GM12878 (cell line): ENCODE measurements around the gene TOM1L2. TPM values are rescaled to one million over a fixed set of nuclear protein-coding genes. Genes with fewer than 3 reads are reported as not detected.

ENCODE experiments used
- ATAC-seq: fragments of 200-7000 bp; cut with Tn5 transposase; 3 replicates; pipeline ENCODE4 v1.9.1; 2020; ENCODE audit warnings: mild to moderate bottlenecking, moderate library complexity
- BruUV-seq: library from RNA; stranded (reverse); fragments of 400-500 nt; replicated peaks from 2 replicates; lab custom pipeline; 2021; lab: Mats Ljungman, UMichigan
- CTCF ChIA-PET: fragments of 300-600 bp; sonication (Branson Sonifier 250); formaldehyde crosslinking; extraction: SDS; loops from one replicate; lab custom pipeline; 2021; ENCODE audit warnings: inconsistent platforms; lab: Yijun Ruan, JAX
- POLR2A ChIA-PET: fragments of 350-600 bp; formaldehyde crosslinking; extraction: SDS; loops from one replicate; lab custom pipeline; 2021; ENCODE audit warnings: inconsistent platforms; lab: Charles Lee
- RAD21 ChIA-PET: fragments of 300-600 bp; sonication (Branson Sonifier 250); formaldehyde crosslinking; loops from one replicate; lab custom pipeline; 2023; ENCODE audit warnings: antibody characterized with exemption; ENCODE audit not compliant: unreplicated experiment; lab: Charles Lee
- SMC1A ChIA-PET: fragments of 300-600 bp; sonication (Branson Sonifier 250); formaldehyde crosslinking; loops from one replicate; lab custom pipeline; 2023; ENCODE audit not compliant: unreplicated experiment, uncharacterized antibody; lab: Charles Lee
- DNase-seq: peaks from one replicate; pipeline ENCODE4 v3.0.0-alpha.2; 2011; ENCODE audit warnings: low read depth, low spot score
- FAIRE-seq: peaks from 3 replicates; lab custom pipeline; 2011; peaks lifted over from hg19 to GRCh38; lab: Jason Lieb, UNC
- H2AFZ ChIP-seq: 2 replicates; pipeline ENCODE4 v1.6.0; 2011; ENCODE audit warnings: low read depth, low read length, control low read depth; ENCODE audit not compliant: control insufficient read depth
- H3K27ac ChIP-seq: 2 replicates; pipeline ENCODE4 v1.5.1; 2011; ENCODE audit warnings: control low read depth; ENCODE audit not compliant: control insufficient read depth, insufficient read depth
- H3K27me3 ChIP-seq, 2 experiments: replicated peaks in 1 of 2; 2 replicates each; pipeline versions ENCODE4 v1.6.0 to v1.6.1; 2011; ENCODE audit warnings: low read length in 1 of 2; ENCODE audit not compliant: control insufficient read depth in 2 of 2, insufficient read depth in 2 of 2
- H3K36me3 ChIP-seq, 2 experiments: 2 replicates each; pipeline ENCODE4 v1.5.1; 2011; ENCODE audit warnings: low read length in 1 of 2; ENCODE audit not compliant: control insufficient read depth in 2 of 2, insufficient read depth in 2 of 2
- H3K4me1 ChIP-seq: 2 replicates; pipeline ENCODE4 v1.6.1; 2011; ENCODE audit warnings: mild to moderate bottlenecking, low read length, moderate library complexity, mixed read lengths; ENCODE audit not compliant: control insufficient read depth, insufficient read depth
- H3K4me2 ChIP-seq: 2 replicates; pipeline ENCODE4 v1.6.0; 2011; ENCODE audit warnings: control low read depth; ENCODE audit not compliant: control insufficient read depth, insufficient read depth
- H3K4me3 ChIP-seq: fragments of 200-600 bp; sonication (generic); 2 replicates; pipeline ENCODE4 v1.5.1; 2016
- H3K79me2 ChIP-seq: 2 replicates; pipeline ENCODE4 v1.6.0; 2011; ENCODE audit warnings: low read length; ENCODE audit not compliant: control insufficient read depth, insufficient read depth
- H3K9ac ChIP-seq: 2 replicates; pipeline ENCODE4 v1.8.0; 2011; ENCODE audit warnings: low read length, control low read depth, mixed read lengths; ENCODE audit not compliant: control insufficient read depth, insufficient read depth
- H3K9me3 ChIP-seq: replicated peaks from 3 replicates; pipeline ENCODE4 v1.5.1; 2011; ENCODE audit warnings: mild to moderate bottlenecking, low read length; ENCODE audit not compliant: control insufficient read depth, insufficient read depth
- H4K20me1 ChIP-seq: 2 replicates; pipeline ENCODE4 v1.6.0; 2011; ENCODE audit not compliant: control insufficient read depth, insufficient read depth
- MYC ChIP-seq: IDR thresholded peaks from 2 replicates; pipeline ENCODE4 v1.6.1; 2011; ENCODE audit warnings: mild to moderate bottlenecking, low read length, moderate library complexity, inconsistent platforms; ENCODE audit not compliant: insufficient read depth, insufficient replicate concordance, insufficient read length, severe bottlenecking
- PAX8 ChIP-seq: fragments of 450-650 bp; IDR thresholded peaks from 2 replicates; pipeline ENCODE4 v1.6.1; 2017; ENCODE audit warnings: mild to moderate bottlenecking, moderate library complexity
- ZZZ3 ChIP-seq: IDR thresholded peaks from 2 replicates; pipeline ENCODE4 v1.6.1; 2011; ENCODE audit warnings: low read depth; ENCODE audit not compliant: control insufficient read depth, insufficient read length
- WGBS: methylation state at CpG from one replicate; pipeline ENCODE4 v1.1.6; 2016; ENCODE audit warnings: low lambda C conversion rate; ENCODE audit not compliant: insufficient replicate concordance, insufficient coverage; ENCODE audit errors: missing lambda C conversion rate; 5-methylcytosine and 5-hydroxymethylcytosine counted together
- in situ Hi-C: fragments of 300-500 bp; cut with MboI; formaldehyde crosslinking; loops from 9 replicates; pipeline ENCODE4 v1.14.3; 2018; ENCODE audit warnings: mixed read lengths
- intact Hi-C: fragments of 100-400 bp; cut with micrococcal nuclease; formaldehyde crosslinking; loops from one replicate; pipeline ENCODE4 v1.14.2; 2022; ENCODE audit not compliant: unreplicated experiment
- polyA plus RNA-seq, 11 experiments: library from polyadenylated mRNA; depleted of rRNA in 4 of 11; unstranded in 6 of 11; stranded (reverse) in 5 of 11; fragments of >200 nt; fragmentation: Nextera tagmentation in 4 of 11; fragmentation: Illumina TruSeq in 1 of 11; extraction: Ambion mirVana in 4 of 11; extraction: Trizol in 1 of 11; gene quantifications; 1 replicate in 1 of 11; 2 replicates in 10 of 11; pipeline versions ENCODE4 v1.2.1 to v1.2.3, GENCODE V29; 2011 to 2016; ENCODE audit warnings: inconsistent platforms in 2 of 11, missing spikeins in 2 of 11, low read depth in 1 of 11
- total RNA-seq, 4 experiments: library from RNA; depleted of rRNA in 3 of 4; stranded (reverse); fragments of >200 nt in 3 of 4; fragmentation: Illumina TruSeq in 1 of 4; extraction: Trizol in 1 of 4; gene quantifications; 2 replicates each; pipeline versions ENCODE4 v1.2.1 to v1.2.3, GENCODE V29; 2013 to 2021
- TF ChIP-seq, protein P1 (sequence below): fragments of 450-650 bp; formaldehyde crosslinking; IDR thresholded peaks from 2 replicates; pipeline ENCODE4 v1.4.0; 2022; ENCODE audit warnings: mild to moderate bottlenecking, moderate library complexity

TOM1L2 gene
- total and polyA plus RNA-seq, 10 of the 15 experiments (the other 5 are each of a cell fraction or from before 2014, with no cell fraction given) = 0.19 to 19.2 (median 8.1) TPM

DNA sequence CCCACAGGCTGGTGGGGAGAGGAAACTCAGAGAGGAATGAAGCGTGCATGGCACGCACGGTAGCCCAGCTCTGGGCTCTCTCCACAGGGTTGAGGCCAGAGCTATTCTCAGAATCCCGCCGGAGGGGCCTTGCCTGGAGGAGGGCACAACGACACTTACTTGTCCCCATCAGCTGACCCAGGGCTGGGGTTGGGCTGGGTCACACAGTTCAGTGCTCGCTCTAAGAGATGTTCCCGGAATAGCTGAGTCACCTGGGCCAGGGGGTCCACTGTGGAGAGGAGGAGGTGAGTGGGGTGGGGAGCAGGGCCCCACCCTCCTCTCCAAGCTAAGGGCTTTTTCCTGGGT is 157.2 kb downstream of the TOM1L2 start:
- Histone ChIP-seq H2AFZ (no peak overlapping the region), H3K79me2 (no peaks in the 10 kb centered on the region), H4K20me1 (no peaks in the 10 kb centered on the region), H3K36me3 (peaks cover 8 to 40% of the 10 kb centered on the region in 2 experiments; a peak in 3 of 4 replicates), H3K4me1 (peaks cover 14% of the 10 kb centered on the region), H3K4me3 (no peak overlapping the region), H3K27me3 (no peaks in the 10 kb centered on the region), H3K27ac (no peak overlapping the region), H3K9ac (no peak overlapping the region), H3K4me2 (no peak overlapping the region), H3K9me3 (no peaks in the 10 kb centered on the region)
- SMC1A ChIA-PET = interaction anchor here (1.0 kb wide), 1 partner anchor 18 kb away, joined by 4 read pairs; no protein-coding TSS in a partner anchor
- RAD21 ChIA-PET = interaction anchor here (0.8 kb wide), 1 partner anchor 21 kb away, joined by 4 read pairs; the partner anchor contains the start of gene SREBF1
- BruUV-seq = no TSS peak
- intact Hi-C loops = no loop called here
- no peak for FAIRE-seq
- no peak for DNase-seq
- in situ Hi-C loops = no loop called here
- no peak for ATAC-seq
- CTCF ChIA-PET = interaction anchor here (5.3 kb wide), 1 partner anchor 42 kb away, joined by 86 read pairs; no protein-coding TSS in a partner anchor
- no peak for TF ChIP-seq MYC
- TF ChIP-seq PAX8 = no peak
- TF ChIP-seq ZZZ3 = no peak
- TF ChIP-seq, protein P1, sequence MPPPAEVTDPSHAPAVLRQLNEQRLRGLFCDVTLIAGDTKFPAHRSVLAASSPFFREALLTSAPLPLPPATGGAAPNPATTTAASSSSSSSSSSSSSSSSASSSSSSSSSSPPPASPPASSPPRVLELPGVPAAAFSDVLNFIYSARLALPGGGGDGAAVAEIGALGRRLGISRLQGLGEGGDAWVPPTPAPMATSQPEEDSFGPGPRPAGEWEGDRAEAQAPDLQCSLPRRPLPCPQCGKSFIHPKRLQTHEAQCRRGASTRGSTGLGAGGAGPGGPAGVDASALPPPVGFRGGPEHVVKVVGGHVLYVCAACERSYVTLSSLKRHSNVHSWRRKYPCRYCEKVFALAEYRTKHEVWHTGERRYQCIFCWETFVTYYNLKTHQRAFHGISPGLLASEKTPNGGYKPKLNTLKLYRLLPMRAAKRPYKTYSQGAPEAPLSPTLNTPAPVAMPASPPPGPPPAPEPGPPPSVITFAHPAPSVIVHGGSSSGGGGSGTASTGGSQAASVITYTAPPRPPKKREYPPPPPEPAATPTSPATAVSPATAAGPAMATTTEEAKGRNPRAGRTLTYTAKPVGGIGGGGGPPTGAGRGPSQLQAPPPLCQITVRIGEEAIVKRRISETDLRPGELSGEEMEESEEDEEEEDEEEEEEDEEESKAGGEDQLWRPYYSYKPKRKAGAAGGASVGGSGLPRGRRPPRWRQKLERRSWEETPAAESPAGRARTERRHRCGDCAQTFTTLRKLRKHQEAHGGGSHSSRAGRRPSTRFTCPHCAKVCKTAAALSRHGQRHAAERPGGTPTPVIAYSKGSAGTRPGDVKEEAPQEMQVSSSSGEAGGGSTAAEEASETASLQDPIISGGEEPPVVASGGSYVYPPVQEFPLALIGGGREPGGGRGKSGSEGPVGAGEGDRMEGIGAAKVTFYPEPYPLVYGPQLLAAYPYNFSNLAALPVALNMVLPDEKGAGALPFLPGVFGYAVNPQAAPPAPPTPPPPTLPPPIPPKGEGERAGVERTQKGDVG (CRISPR knock-in tag) = no peak
- POLR2A ChIA-PET = interaction anchor here (0.5 to 1.0 kb wide), 3 partner anchors 21 to 91 kb away, joined by 3 to 5 read pairs (median 3); partner anchors contain the start of gene SREBF1
- WGBS = 94% methylated on average over 6 of the region's 8 CpGs
